HepG2 (cell line): ENCODE results near the gene ZNF483. TPM values are rescaled to one million over a fixed set of nuclear protein-coding genes. Genes with fewer than 3 reads are reported as not detected.

Source experiments
- HDAC1 ChIP-seq: sonication (generic); formaldehyde crosslinking; IDR thresholded peaks from 2 replicates; pipeline ENCODE4 v1.5.1; 2020; ENCODE audit warnings: mild to moderate bottlenecking, missing genetic modification reagents
- HNRNPUL1 ChIP-seq: fragments of 200-400 bp; formaldehyde crosslinking; IDR thresholded peaks from 2 replicates; pipeline ENCODE4 v1.6.1; 2017; ENCODE audit warnings: low read depth, mild to moderate bottlenecking, low read length, moderate library complexity
- JUN ChIP-seq: sonication (generic); formaldehyde crosslinking; IDR thresholded peaks from 2 replicates; pipeline ENCODE4 v1.4.0; 2020; ENCODE audit warnings: mild to moderate bottlenecking, missing genetic modification reagents
- MEF2D ChIP-seq: sonication (generic); formaldehyde crosslinking; IDR thresholded peaks from 2 replicates; pipeline ENCODE4 v1.5.1; 2020; ENCODE audit warnings: mild to moderate bottlenecking, missing genetic modification reagents
- SAP130 ChIP-seq: IDR thresholded peaks from 2 replicates; pipeline ENCODE4 v1.6.1; 2016; ENCODE audit warnings: low read depth
- SRF ChIP-seq: IDR thresholded peaks from 2 replicates; pipeline ENCODE4 v1.6.1; 2011; ENCODE audit warnings: mild to moderate bottlenecking, low read depth, low read length, moderate library complexity
- ZNF121 ChIP-seq: sonication (generic); formaldehyde crosslinking; IDR thresholded peaks from 2 replicates; pipeline ENCODE4 v1.5.0; 2020; ENCODE audit warnings: mild to moderate bottlenecking, missing genetic modification reagents
- ZNF224 ChIP-seq: sonication (generic); formaldehyde crosslinking; IDR thresholded peaks from 2 replicates; pipeline ENCODE4 v1.5.0; 2020; ENCODE audit warnings: mild to moderate bottlenecking, missing genetic modification reagents
- ZNF232 ChIP-seq: sonication (generic); formaldehyde crosslinking; IDR thresholded peaks from 2 replicates; pipeline ENCODE4 v1.4.0; 2020; ENCODE audit warnings: missing genetic modification reagents, borderline replicate concordance
- ZNF354B ChIP-seq: sonication (generic); formaldehyde crosslinking; IDR thresholded peaks from 2 replicates; pipeline ENCODE4 v1.8.0; 2022; ENCODE audit warnings: mild to moderate bottlenecking, missing genetic modification reagents
- ZNF468 ChIP-seq: sonication (generic); formaldehyde crosslinking; IDR thresholded peaks from 2 replicates; pipeline ENCODE4 v1.8.0; 2022; ENCODE audit warnings: mild to moderate bottlenecking, moderate library complexity, missing genetic modification reagents
- ZNF619 ChIP-seq: sonication (generic); formaldehyde crosslinking; IDR thresholded peaks from 2 replicates; pipeline ENCODE4 v1.4.0; 2020; ENCODE audit warnings: mild to moderate bottlenecking, missing genetic modification reagents
- ZNF790 ChIP-seq: sonication (generic); formaldehyde crosslinking; IDR thresholded peaks from 2 replicates; pipeline ENCODE4 v1.8.0; 2022; ENCODE audit warnings: missing genetic modification reagents, mild to moderate bottlenecking, borderline replicate concordance
- ZNF792 ChIP-seq: IDR thresholded peaks from 2 replicates; pipeline ENCODE4 v1.6.1; 2016
- ZSCAN21 ChIP-seq: sonication (generic); formaldehyde crosslinking; IDR thresholded peaks from 2 replicates; pipeline ENCODE4 v1.8.0; 2022; ENCODE audit warnings: mild to moderate bottlenecking, missing genetic modification reagents, moderate library complexity, borderline replicate concordance
- polyA plus RNA-seq, 8 experiments: library from polyadenylated mRNA; depleted of rRNA in 3 of 8; stranded (reverse) in 7 of 8; unstranded in 1 of 8; fragments of >200 nt; fragmentation: Illumina TruSeq in 4 of 8; extraction: Trizol in 4 of 8; gene quantifications; 2 replicates each; pipeline versions ENCODE4 v1.2.1 to v1.2.3, GENCODE V29; 2011 to 2016; ENCODE audit warnings: low read depth in 4 of 8, missing spikeins in 1 of 8, mixed read lengths in 1 of 8; ENCODE audit not compliant: insufficient read depth in 1 of 8
- total RNA-seq, 5 experiments: library from RNA; depleted of rRNA; stranded (reverse); fragments of >200 nt; fragmentation: Illumina TruSeq; extraction: Trizol; gene quantifications; 2 replicates each; pipeline ENCODE4 v1.2.3, GENCODE V29; 2016; ENCODE audit warnings: low read depth in 1 of 5
- TF ChIP-seq, protein P1 (sequence below): sonication (generic); formaldehyde crosslinking; IDR thresholded peaks from 2 replicates; pipeline ENCODE4 v1.8.1; 2023; ENCODE audit warnings: mild to moderate bottlenecking, moderate library complexity, missing genetic modification reagents
- TF ChIP-seq, protein P2 (sequence below): IDR thresholded peaks from 2 replicates; pipeline ENCODE4 v1.6.1; 2012; ENCODE audit warnings: inconsistent platforms
- TF ChIP-seq, protein P3 (sequence below): sonication (generic); formaldehyde crosslinking; IDR thresholded peaks from 2 replicates; pipeline ENCODE4 v1.8.0; 2022; ENCODE audit warnings: missing genetic modification reagents, mild to moderate bottlenecking, borderline replicate concordance
- TF ChIP-seq, protein P4 (sequence below): sonication (generic); formaldehyde crosslinking; IDR thresholded peaks from 2 replicates; pipeline ENCODE4 v1.5.0; 2020; ENCODE audit warnings: mild to moderate bottlenecking, missing genetic modification reagents
- TF ChIP-seq, protein P5 (sequence below): IDR thresholded peaks from 2 replicates; pipeline ENCODE4 v1.6.1; 2016; ENCODE audit warnings: missing genetic modification reagents, missing compliant biosample characterization
- TF ChIP-seq, protein P6 (sequence below): sonication (generic); formaldehyde crosslinking; IDR thresholded peaks from 2 replicates; pipeline ENCODE4 v1.4.0; 2020; ENCODE audit warnings: mild to moderate bottlenecking, missing genetic modification reagents

The ZNF483 gene
- total and polyA plus RNA-seq, 2 of the 13 experiments (the other 11 are each of a cell fraction or from before 2014, with no cell fraction given), result 2.0 to 9.5 TPM

DNA sequence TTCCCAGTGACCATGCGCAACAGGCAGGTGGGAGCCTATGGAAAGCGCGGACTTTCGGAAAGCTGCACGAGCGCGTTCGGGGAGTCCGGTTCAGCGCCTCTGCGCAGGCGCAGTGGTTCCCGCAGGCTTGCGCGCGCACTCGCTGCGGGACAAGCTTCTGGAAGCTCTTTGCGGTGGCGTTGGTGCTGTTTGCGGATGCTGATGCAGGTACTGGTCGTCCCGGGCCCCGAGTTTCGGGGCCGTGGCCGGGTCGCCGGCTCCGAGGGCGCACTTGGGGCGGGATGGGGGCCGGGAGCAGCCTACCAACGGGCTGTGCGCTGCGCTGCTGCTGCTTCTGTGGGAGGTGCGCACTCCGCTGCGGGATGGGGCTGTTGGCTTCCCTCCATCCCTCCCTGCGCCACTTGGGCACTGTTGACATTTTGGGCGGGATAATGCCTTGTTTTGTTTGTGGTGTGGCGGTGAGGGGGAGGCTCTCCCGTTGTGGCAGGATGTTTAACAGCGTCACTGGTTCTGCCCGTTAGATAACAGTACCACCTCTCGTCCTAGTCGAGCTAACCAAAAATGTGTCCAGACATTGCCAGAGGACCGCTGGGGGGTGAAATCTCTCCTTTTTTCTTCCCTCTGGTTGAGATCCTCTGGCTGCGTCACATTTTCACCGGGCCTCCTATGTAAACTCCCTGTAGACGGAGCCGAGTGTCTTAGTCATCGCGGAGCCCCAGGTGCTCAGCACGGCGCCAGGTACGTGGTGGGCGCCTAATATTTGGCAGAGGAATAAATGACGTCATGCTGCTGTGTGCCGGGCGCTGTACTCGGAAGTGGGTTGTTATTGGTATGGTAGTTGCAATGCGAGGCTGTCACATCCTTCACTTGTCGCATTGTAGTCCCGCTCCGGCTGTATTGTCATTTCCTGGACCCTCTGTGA, at the start of gene ZNF483 (continued):
- TF ChIP-seq, protein P1, sequence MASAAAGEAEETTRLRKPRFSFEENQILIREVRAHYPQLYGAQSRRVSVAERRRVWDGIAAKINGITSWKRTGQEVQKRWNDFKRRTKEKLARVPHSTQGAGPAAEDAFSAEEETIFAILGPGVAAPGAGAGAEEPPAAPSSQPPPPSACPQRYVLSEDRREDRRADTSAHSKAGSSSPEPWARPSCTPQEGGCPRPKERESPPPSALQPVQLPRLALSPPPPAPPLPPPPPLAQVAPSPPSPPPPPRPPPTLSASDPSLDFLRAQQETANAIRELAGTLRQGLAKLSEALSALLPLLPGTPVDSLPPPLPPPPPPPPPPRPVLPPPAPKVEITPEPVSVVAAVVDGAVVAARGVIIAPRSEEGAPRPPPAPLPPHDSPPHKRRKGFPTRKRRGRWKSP (CRISPR knock-in tag), result peak; percentile 99
- peak; percentile 84; the same call in 1 of the 2 replicates for TF ChIP-seq ZNF354B
- no peak for TF ChIP-seq SRF
- TF ChIP-seq ZSCAN21 (CRISPR knock-in tag), result peak; percentile 71; the same call in 1 of the 2 replicates
- peak; percentile 25; the same call in 1 of the 2 replicates for TF ChIP-seq JUN (CRISPR knock-in tag)
- TF ChIP-seq, protein P2, sequence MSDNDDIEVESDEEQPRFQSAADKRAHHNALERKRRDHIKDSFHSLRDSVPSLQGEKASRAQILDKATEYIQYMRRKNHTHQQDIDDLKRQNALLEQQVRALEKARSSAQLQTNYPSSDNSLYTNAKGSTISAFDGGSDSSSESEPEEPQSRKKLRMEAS, result peak; percentile 87
- TF ChIP-seq MEF2D, result peak; percentile 31; the same call in 1 of the 2 replicates
- TF ChIP-seq HDAC1 (CRISPR knock-in tag), result peak; percentile 58; the same call in 1 of the 2 replicates
- TF ChIP-seq SAP130 (CRISPR knock-in tag), result no peak
- no peak; the same call in 1 of the 2 replicates for TF ChIP-seq ZNF224 (CRISPR knock-in tag)
- no peak for TF ChIP-seq ZNF790 (CRISPR knock-in tag)
- no peak for TF ChIP-seq HNRNPUL1
- peak; percentile 65; the same call in 1 of the 2 replicates for TF ChIP-seq ZNF792 (CRISPR knock-in tag)
- TF ChIP-seq ZNF121 (CRISPR knock-in tag), result peak; percentile 52; the same call in 1 of the 2 replicates
- TF ChIP-seq ZNF619 (CRISPR knock-in tag), result peak; percentile 88; the same call in 1 of the 2 replicates
- TF ChIP-seq, protein P3, sequence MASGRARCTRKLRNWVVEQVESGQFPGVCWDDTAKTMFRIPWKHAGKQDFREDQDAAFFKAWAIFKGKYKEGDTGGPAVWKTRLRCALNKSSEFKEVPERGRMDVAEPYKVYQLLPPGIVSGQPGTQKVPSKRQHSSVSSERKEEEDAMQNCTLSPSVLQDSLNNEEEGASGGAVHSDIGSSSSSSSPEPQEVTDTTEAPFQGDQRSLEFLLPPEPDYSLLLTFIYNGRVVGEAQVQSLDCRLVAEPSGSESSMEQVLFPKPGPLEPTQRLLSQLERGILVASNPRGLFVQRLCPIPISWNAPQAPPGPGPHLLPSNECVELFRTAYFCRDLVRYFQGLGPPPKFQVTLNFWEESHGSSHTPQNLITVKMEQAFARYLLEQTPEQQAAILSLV, result peak; percentile 56; the same call in 1 of the 2 replicates
- TF ChIP-seq, protein P4, sequence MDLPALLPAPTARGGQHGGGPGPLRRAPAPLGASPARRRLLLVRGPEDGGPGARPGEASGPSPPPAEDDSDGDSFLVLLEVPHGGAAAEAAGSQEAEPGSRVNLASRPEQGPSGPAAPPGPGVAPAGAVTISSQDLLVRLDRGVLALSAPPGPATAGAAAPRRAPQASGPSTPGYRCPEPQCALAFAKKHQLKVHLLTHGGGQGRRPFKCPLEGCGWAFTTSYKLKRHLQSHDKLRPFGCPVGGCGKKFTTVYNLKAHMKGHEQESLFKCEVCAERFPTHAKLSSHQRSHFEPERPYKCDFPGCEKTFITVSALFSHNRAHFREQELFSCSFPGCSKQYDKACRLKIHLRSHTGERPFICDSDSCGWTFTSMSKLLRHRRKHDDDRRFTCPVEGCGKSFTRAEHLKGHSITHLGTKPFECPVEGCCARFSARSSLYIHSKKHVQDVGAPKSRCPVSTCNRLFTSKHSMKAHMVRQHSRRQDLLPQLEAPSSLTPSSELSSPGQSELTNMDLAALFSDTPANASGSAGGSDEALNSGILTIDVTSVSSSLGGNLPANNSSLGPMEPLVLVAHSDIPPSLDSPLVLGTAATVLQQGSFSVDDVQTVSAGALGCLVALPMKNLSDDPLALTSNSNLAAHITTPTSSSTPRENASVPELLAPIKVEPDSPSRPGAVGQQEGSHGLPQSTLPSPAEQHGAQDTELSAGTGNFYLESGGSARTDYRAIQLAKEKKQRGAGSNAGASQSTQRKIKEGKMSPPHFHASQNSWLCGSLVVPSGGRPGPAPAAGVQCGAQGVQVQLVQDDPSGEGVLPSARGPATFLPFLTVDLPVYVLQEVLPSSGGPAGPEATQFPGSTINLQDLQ, result no peak
- no peak for TF ChIP-seq ZNF232 (CRISPR knock-in tag)
- TF ChIP-seq ZNF468 (CRISPR knock-in tag), result 0 out of 2 replicates have a peak, but pooled peaks have one; percentile 55
- TF ChIP-seq, protein P5, sequence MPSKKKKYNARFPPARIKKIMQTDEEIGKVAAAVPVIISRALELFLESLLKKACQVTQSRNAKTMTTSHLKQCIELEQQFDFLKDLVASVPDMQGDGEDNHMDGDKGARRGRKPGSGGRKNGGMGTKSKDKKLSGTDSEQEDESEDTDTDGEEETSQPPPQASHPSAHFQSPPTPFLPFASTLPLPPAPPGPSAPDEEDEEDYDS (CRISPR knock-in tag), result peak; percentile 64
- TF ChIP-seq, protein P6, sequence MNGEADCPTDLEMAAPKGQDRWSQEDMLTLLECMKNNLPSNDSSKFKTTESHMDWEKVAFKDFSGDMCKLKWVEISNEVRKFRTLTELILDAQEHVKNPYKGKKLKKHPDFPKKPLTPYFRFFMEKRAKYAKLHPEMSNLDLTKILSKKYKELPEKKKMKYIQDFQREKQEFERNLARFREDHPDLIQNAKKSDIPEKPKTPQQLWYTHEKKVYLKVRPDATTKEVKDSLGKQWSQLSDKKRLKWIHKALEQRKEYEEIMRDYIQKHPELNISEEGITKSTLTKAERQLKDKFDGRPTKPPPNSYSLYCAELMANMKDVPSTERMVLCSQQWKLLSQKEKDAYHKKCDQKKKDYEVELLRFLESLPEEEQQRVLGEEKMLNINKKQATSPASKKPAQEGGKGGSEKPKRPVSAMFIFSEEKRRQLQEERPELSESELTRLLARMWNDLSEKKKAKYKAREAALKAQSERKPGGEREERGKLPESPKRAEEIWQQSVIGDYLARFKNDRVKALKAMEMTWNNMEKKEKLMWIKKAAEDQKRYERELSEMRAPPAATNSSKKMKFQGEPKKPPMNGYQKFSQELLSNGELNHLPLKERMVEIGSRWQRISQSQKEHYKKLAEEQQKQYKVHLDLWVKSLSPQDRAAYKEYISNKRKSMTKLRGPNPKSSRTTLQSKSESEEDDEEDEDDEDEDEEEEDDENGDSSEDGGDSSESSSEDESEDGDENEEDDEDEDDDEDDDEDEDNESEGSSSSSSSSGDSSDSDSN (CRISPR knock-in tag), result peak; percentile 51; the same call in 1 of the 2 replicates
